Measurements from ENCODE around the gene KCTD21. TPM values are rescaled to one million over a fixed set of nuclear protein-coding genes. Genes with fewer than 3 reads are reported as not detected.
"Not testable (repeated sequence)": the region's sequence is repeated elsewhere in the genome, so short reads cannot be mapped to it uniquely, and the experiment has no call there.

KCTD21 gene
- total RNA-seq, 1 donor = 2.2 TPM

GRCh38 chr11:78179459-78180071 lies 8.9 kb downstream of the KCTD21 start:
- H3K4me3 ChIP-seq (ENCODE audit: low read length) = no peak overlapping the region
- no peaks in the 10 kb centered on the region for H3K9me3 ChIP-seq (ENCODE audit: low read depth, low read length)
- no peaks in the 10 kb centered on the region for H3K27me3 ChIP-seq (ENCODE audit: insufficient read depth, low read length)
- H3K4me1 ChIP-seq (ENCODE audit: insufficient read depth, low read length) = peaks cover 4% of the 10 kb centered on the region

- peaks cover 4% of the 10 kb centered on the region for H3K4me1 ChIP-seq (ENCODE audit: insufficient read depth, low read length)
- H3K9me3 ChIP-seq (ENCODE audit: low read depth, low read length) = no peaks in the 10 kb centered on the region
- no peak overlapping the region for H3K4me3 ChIP-seq (ENCODE audit: low read length)
- no peaks in the 10 kb centered on the region for H3K27me3 ChIP-seq (ENCODE audit: insufficient read depth, low read length)
Observed at GRCh38 chr11:78177216-78177615, 11.2 kb downstream of the KCTD21 start.

DNA sequence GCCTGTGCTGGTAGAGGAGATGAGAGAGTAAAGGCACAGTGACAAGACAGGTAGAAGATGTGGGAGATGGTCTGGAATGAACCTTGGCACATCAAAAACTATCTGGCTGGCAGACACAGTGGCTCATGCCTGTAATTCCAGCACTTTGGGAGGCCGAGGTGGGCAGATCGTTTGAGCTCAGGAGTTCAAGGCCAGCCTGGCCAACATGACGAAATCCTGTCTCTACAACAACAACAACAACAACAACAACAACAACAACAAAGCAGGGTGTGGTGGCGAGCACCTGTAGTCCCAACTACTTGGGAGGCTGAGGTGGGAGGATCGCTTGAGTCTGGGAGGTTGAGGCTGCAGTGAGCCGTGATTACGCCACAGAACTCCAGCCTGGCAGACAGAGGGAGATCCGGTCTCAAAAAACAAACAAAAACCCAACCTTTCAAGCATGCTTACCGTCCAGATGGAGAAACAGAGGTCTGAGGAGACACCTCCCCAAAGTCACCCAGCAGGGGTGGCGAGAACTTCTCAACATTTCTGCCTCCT lies 11.8 kb downstream of the KCTD21 start:
- Histone ChIP-seq H3K4me3 (ENCODE audit: low read length) (no peak overlapping the region), H3K9me3 (ENCODE audit: low read depth, low read length) (no peaks in the 10 kb centered on the region), H3K4me1 (ENCODE audit: insufficient read depth, low read length) (peaks cover 4% of the 10 kb centered on the region), H3K27me3 (ENCODE audit: insufficient read depth, low read length) (no peaks in the 10 kb centered on the region)

GRCh38 chr11:78175862-78176261 lies 12.6 kb downstream of the KCTD21 start:
- H3K4me3 ChIP-seq (ENCODE audit: low read length); H3K27me3 ChIP-seq (ENCODE audit: insufficient read depth, low read length); H3K9me3 ChIP-seq (ENCODE audit: low read depth, low read length); H3K4me1 ChIP-seq (ENCODE audit: insufficient read depth, low read length): not testable (repeated sequence)

GRCh38 chr11:78171951-78172350 lies 16.5 kb downstream of the KCTD21 start:
- Histone ChIP-seq H3K4me1 (ENCODE audit: insufficient read depth, low read length) (no peaks in the 10 kb centered on the region), H3K27me3 (ENCODE audit: insufficient read depth, low read length) (no peaks in the 10 kb centered on the region), H3K4me3 (ENCODE audit: low read length) (no peak overlapping the region), H3K9me3 (ENCODE audit: low read depth, low read length) (no peaks in the 10 kb centered on the region)

DNA sequence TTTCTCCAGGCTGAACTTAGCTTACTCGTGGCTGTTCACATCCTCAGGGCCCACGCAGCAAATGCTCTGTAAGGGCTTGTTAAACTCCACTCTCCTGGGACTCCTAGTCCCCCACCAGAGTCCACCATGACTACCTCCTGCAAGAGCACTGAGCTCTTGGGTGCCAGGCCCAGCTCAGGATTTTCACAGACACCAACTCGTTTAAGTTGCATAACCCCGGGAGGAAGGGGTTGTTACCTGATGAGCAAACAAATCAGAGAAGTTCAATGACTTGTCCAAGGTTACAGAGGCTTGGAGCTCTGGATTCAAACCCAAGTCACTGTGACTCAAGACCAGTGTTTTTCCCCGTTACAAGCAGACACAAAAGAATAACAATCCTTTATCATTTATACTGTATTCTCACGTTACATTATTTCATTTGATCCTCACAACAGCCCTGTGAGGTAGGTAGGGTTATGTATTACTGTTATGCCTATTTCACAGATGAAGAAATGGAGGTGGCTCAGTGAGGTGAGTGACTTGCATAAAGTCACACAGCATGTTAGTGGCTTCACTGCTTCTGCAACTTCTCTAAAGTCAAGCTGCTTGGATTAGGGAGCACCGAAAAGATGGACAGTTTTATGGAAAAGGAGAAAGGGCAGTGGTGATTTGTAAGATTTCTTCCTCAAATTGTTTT lies 17.4 kb downstream of the KCTD21 start:
- H3K27me3 ChIP-seq (ENCODE audit: insufficient read depth, low read length) = no peaks in the 10 kb centered on the region
- H3K4me1 ChIP-seq (ENCODE audit: insufficient read depth, low read length) = no peaks in the 10 kb centered on the region
- H3K4me3 ChIP-seq (ENCODE audit: low read length) = no peak overlapping the region

GRCh38 chr11:78170413-78170812 lies 18.0 kb downstream of the KCTD21 start:
- Histone ChIP-seq H3K4me1 (ENCODE audit: insufficient read depth, low read length) (no peaks in the 10 kb centered on the region), H3K27me3 (ENCODE audit: insufficient read depth, low read length) (no peaks in the 10 kb centered on the region), H3K4me3 (ENCODE audit: low read length) (no peak overlapping the region), H3K9me3 (ENCODE audit: low read depth, low read length) (no peaks in the 10 kb centered on the region)

More for the DNA sequence above, 17.4 kb downstream of the KCTD21 start:
- H3K9me3 ChIP-seq (ENCODE audit: low read depth, low read length) = no peaks in the 10 kb centered on the region

DNA sequence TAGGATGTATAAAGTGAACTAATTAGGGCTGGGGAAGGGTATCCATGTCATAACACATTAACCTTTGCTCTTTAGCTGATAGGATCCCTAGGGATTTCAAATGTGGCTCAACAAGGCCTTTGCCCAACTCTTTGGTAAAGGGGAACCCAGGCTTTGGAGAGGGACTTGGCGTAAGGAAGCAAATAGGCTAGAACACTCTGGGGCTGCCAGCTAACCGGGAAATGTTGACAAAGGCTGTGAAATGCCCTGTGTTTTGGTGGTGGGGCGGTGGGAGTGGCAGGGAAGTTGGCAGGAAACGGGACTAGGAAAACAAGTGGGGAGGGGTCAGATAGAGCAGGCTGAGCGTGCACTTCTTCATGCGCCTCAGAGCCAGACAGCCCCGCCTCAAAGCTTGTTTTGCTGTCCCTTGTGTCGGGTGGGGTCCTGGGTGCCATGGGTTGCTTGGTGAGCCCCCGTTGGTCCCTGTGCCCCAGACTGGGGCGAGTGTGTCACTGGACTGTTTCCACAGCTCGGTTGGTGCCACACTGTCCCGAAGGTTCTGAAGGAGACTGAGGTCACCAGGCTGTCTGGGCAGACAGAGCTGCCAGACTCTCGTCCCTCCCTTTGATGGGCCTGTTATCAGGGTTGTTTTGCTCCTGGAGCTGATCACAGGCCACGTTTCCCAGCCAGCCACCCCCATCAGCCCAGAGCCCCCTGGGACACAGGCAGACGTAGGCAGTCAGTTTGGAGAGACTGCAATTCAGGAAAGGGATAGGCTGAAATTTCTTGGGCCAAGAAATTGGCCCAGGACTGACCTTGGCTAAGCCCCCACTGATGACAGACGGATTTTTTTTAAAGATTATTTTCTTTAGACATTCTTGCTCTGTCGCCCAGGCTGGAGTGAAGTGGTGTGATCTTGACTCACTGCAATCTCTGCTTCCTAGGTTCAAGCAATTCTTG lies 19.6 kb downstream of the KCTD21 start:
- Histone ChIP-seq H3K27me3 (ENCODE audit: insufficient read depth, low read length) (no peaks in the 10 kb centered on the region), H3K9me3 (ENCODE audit: low read depth, low read length) (no peaks in the 10 kb centered on the region), H3K4me3 (ENCODE audit: low read length) (no peak overlapping the region), H3K4me1 (ENCODE audit: insufficient read depth, low read length) (no peaks in the 10 kb centered on the region)

- Histone ChIP-seq H3K4me1 (ENCODE audit: insufficient read depth, low read length) (no peaks in the 10 kb centered on the region), H3K4me3 (ENCODE audit: low read length) (no peak overlapping the region), H3K9me3 (ENCODE audit: low read depth, low read length) (no peaks in the 10 kb centered on the region), H3K27me3 (ENCODE audit: insufficient read depth, low read length) (no peaks in the 10 kb centered on the region)
Observed at GRCh38 chr11:78166855-78167469, 21.5 kb downstream of the KCTD21 start.

GRCh38 chr11:78164471-78164870 lies 24.0 kb downstream of the KCTD21 start:
- Histone ChIP-seq H3K9me3 (ENCODE audit: low read depth, low read length) (no peaks in the 10 kb centered on the region), H3K4me3 (ENCODE audit: low read length) (no peak overlapping the region), H3K27me3 (ENCODE audit: insufficient read depth, low read length) (no peaks in the 10 kb centered on the region), H3K4me1 (ENCODE audit: insufficient read depth, low read length) (no peaks in the 10 kb centered on the region)

DNA sequence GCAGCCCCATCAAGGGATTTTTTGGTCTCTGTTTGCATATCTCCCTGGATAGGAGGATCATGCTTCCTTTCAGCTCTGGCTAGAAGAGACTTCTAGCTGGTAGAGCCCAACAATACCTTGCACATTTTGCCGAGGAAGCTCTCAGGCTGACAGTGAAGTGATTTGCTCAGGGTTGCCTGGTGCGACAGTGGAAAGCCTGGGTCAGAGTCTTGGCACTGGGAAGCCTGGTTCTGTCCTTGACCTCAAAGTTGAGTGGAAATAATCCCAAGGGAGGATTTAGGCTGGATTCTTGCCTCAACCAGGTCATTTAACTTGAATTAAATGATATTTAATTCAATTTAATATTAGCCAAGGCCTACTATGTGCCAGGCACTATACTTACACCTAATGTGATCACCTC lies 24.6 kb downstream of the KCTD21 start:
- no peak overlapping the region for H3K4me3 ChIP-seq (ENCODE audit: low read length)
- H3K9me3 ChIP-seq (ENCODE audit: low read depth, low read length) = no peaks in the 10 kb centered on the region
- H3K27me3 ChIP-seq (ENCODE audit: insufficient read depth, low read length) = no peaks in the 10 kb centered on the region
- H3K4me1 ChIP-seq (ENCODE audit: insufficient read depth, low read length) = no peaks in the 10 kb centered on the region

DNA sequence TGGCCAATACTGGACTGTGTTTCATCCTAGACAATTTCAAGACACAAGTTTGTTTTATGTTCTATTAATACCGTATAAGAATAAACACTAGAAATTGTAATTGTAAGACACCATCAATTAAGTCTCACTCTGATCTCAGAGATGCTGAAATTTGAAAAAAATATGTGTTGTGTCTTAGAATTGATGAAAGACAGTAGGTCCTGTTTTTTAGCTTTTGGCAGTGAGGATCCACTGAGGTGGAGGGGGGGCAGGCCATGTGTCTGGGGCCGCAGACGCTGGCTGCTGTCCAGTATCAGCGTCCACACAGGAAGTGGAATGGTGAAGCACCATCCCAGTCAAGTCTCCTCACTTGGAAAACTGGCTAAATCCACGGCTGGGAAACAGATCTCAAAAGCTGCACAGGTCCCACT lies 26.5 kb downstream of the KCTD21 start:
- Histone ChIP-seq H3K4me3 (ENCODE audit: low read length) (no peak overlapping the region), H3K4me1 (ENCODE audit: insufficient read depth, low read length) (no peaks in the 10 kb centered on the region), H3K9me3 (ENCODE audit: low read depth, low read length) (no peaks in the 10 kb centered on the region), H3K27me3 (ENCODE audit: insufficient read depth, low read length) (no peaks in the 10 kb centered on the region)

GRCh38 chr11:78161346-78161745 lies 27.1 kb downstream of the KCTD21 start:
- no peaks in the 10 kb centered on the region for H3K9me3 ChIP-seq (ENCODE audit: low read depth, low read length)
- no peaks in the 10 kb centered on the region for H3K27me3 ChIP-seq (ENCODE audit: insufficient read depth, low read length)
- H3K4me3 ChIP-seq (ENCODE audit: low read length) = no peak overlapping the region
- no peaks in the 10 kb centered on the region for H3K4me1 ChIP-seq (ENCODE audit: insufficient read depth, low read length)

DNA sequence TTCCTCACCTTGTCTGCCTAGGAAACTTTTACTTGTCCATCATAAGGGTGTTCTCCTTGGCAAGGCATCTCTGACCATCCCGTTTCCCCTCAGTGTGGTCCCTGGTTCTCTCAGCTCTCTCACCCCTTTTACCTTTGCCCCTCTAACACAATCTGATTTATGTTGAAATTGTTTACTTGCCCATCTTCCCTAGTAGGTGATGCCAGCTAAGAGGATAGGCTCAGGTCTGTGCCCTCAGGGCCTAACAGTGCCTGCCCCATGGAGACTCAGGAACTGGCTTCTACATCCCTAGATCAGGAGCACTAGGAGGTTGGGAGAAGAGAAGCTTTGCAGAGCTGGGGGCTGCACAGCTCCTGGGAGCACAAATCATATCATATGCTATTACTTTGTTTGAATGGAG lies 27.9 kb downstream of the KCTD21 start:
- Histone ChIP-seq H3K27me3 (ENCODE audit: insufficient read depth, low read length) (no peaks in the 10 kb centered on the region), H3K4me3 (ENCODE audit: low read length) (no peak overlapping the region), H3K4me1 (ENCODE audit: insufficient read depth, low read length) (no peaks in the 10 kb centered on the region), H3K9me3 (ENCODE audit: low read depth, low read length) (no peaks in the 10 kb centered on the region)
